H4 (cell line): ENCODE results near the gene HAUS6. TPM values are rescaled to one million over a fixed set of nuclear protein-coding genes. Genes with fewer than 3 reads are reported as not detected.
"Not testable (repeated sequence)": the region's sequence is repeated elsewhere in the genome, so short reads cannot be mapped to it uniquely, and the experiment has no call there.

Source experiments
- DNase-seq: peaks from one replicate; pipeline ENCODE4 v3.0.0-alpha.2; 2015; ENCODE audit warnings: low spot score
- total RNA-seq: library from RNA; depleted of rRNA; stranded (reverse); fragments of >200 nt; shearing (Covaris generic); gene quantifications from 2 replicates; pipeline ENCODE4 v1.2.3, GENCODE V29; 2014; rRNA removed

The HAUS6 gene
- total RNA-seq, result 16.5 and 17.3 TPM in 2 replicates

GRCh38 chr9:19102631-19103345 is at the start of gene HAUS6:
HAUS6 (minus strand) TSS chr9:19102904; CDS start chr9:19102651, 253 bp downstream.
- peak; percentile 96 for DNase-seq

- not testable (repeated sequence) for DNase-seq
These were observed 49.4 kb upstream of the HAUS6 start for GRCh38 chr9:19152160-19152498.

GRCh38 chr9:19151425-19152159 is 48.9 kb upstream of the HAUS6 start:
- DNase-seq, result no peak

GRCh38 chr9:19149230-19149629 is 46.5 kb upstream of the HAUS6 start:
- no peak for DNase-seq

- no peak for DNase-seq
These were observed 45.5 kb upstream of the HAUS6 start for GRCh38 chr9:19148187-19148586.

- no peak for DNase-seq
These were observed 43.8 kb upstream of the HAUS6 start for GRCh38 chr9:19146441-19147024.

GRCh38 chr9:19145881-19146280 is 43.2 kb upstream of the HAUS6 start:
- no peak for DNase-seq

GRCh38 chr9:19140259-19140658 is 37.6 kb upstream of the HAUS6 start:
- no peak for DNase-seq

- no peak for DNase-seq
These were observed 35.4 kb upstream of the HAUS6 start for GRCh38 chr9:19138084-19138483.

- DNase-seq, result no peak
These were observed 34.6 kb upstream of the HAUS6 start for GRCh38 chr9:19137282-19137681.

- no peak for DNase-seq
These were observed 33.4 kb upstream of the HAUS6 start for GRCh38 chr9:19136129-19136528.

GRCh38 chr9:19133549-19134345 is 31.0 kb upstream of the HAUS6 start:
- DNase-seq, result no peak

- no peak for DNase-seq
These were observed 27.7 kb upstream of the HAUS6 start for GRCh38 chr9:19130436-19130835.

- DNase-seq, result no peak
These were observed 25.3 kb upstream of the HAUS6 start for GRCh38 chr9:19127871-19128500.

GRCh38 chr9:19124430-19124793 is 21.7 kb upstream of the HAUS6 start:
- no peak for DNase-seq

GRCh38 chr9:19122490-19123042 is 19.9 kb upstream of the HAUS6 start:
- no peak for DNase-seq

- no peak for DNase-seq
These were observed 18.2 kb upstream of the HAUS6 start for GRCh38 chr9:19120877-19121276.

GRCh38 chr9:19119801-19120440 is 17.2 kb upstream of the HAUS6 start:
- no peak for DNase-seq

GRCh38 chr9:19119246-19119645 is 16.5 kb upstream of the HAUS6 start:
- DNase-seq, result no peak

GRCh38 chr9:19117039-19117716 is 14.5 kb upstream of the HAUS6 start:
- no peak for DNase-seq
